CD4-positive, alpha-beta T cell treated with Interferon gamma for 1 hour (primary cell): Measurements from ENCODE around the gene LDLRAD4.
"Not testable (repeated sequence)": the region's sequence is repeated elsewhere in the genome, so short reads cannot be mapped to it uniquely, and the experiment has no call there.

Experiments used
- DNase-seq: peaks from one replicate; pipeline ENCODE4 v3.0.0-alpha.2; 2020

LDLRAD4 gene

GRCh38 chr18:13658436-13659204, 440.1 kb downstream of the LDLRAD4 start:
- DNase-seq, result no peak

- DNase-seq, result no peak
Measured at GRCh38 chr18:13660510-13660909, 441.9 kb downstream of the LDLRAD4 start.

GRCh38 chr18:13661051-13661778, 442.7 kb downstream of the LDLRAD4 start:
- DNase-seq, result no peak

- no peak for DNase-seq
Measured at GRCh38 chr18:13661779-13662256, 443.3 kb downstream of the LDLRAD4 start.

- no peak for DNase-seq
Measured at GRCh38 chr18:13672657-13673056, 454.1 kb downstream of the LDLRAD4 start.

GRCh38 chr18:13676471-13676870, 457.9 kb downstream of the LDLRAD4 start:
- DNase-seq, result no peak

GRCh38 chr18:13677350-13677749, 458.8 kb downstream of the LDLRAD4 start:
- not testable (repeated sequence) for DNase-seq

GRCh38 chr18:13680612-13681011, 462.1 kb downstream of the LDLRAD4 start:
- DNase-seq, result no peak

- DNase-seq, result no peak
Measured at GRCh38 chr18:13681701-13682100, 463.1 kb downstream of the LDLRAD4 start.

- no peak for DNase-seq
Measured at GRCh38 chr18:13684546-13684945, 466.0 kb downstream of the LDLRAD4 start.

GRCh38 chr18:13688191-13689136, 469.9 kb downstream of the LDLRAD4 start:
- no peak for DNase-seq

GRCh38 chr18:13690060-13690459, 471.5 kb downstream of the LDLRAD4 start:
- DNase-seq, result not testable (repeated sequence)

GRCh38 chr18:13695337-13695736, 476.8 kb downstream of the LDLRAD4 start:
- DNase-seq, result not testable (repeated sequence)

GRCh38 chr18:13696961-13697360, 478.4 kb downstream of the LDLRAD4 start:
- no peak for DNase-seq

GRCh38 chr18:13700153-13700552, 481.6 kb downstream of the LDLRAD4 start:
- no peak for DNase-seq
